ENCODE measurements around the gene ZNF566.

Gene ZNF566

GRCh38 chr19:36409841-36410240 is 79.5 kb downstream of the ZNF566 start:
- no peak for DNase-seq (ENCODE audit: low spot score)
- TF ChIP-seq CTCF (IDR thresholded peaks at IDR 0.05; ENCODE audit: extremely low read depth, missing control alignments): no peak

GRCh38 chr19:36408101-36408500 is 81.3 kb downstream of the ZNF566 start:
- no peak for TF ChIP-seq CTCF (IDR thresholded peaks at IDR 0.05; ENCODE audit: extremely low read depth, missing control alignments)
- DNase-seq (ENCODE audit: low spot score): no peak

GRCh38 chr19:36404498-36404897 is 84.9 kb downstream of the ZNF566 start:
- no peak for TF ChIP-seq CTCF (IDR thresholded peaks at IDR 0.05; ENCODE audit: extremely low read depth, missing control alignments)
- no peak for DNase-seq (ENCODE audit: low spot score)

GRCh38 chr19:36401475-36401874 is 87.9 kb downstream of the ZNF566 start:
- TF ChIP-seq CTCF (IDR thresholded peaks at IDR 0.05; ENCODE audit: extremely low read depth, missing control alignments): no peak
- no peak for DNase-seq (ENCODE audit: low spot score)

- TF ChIP-seq CTCF (IDR thresholded peaks at IDR 0.05; ENCODE audit: extremely low read depth, missing control alignments): no peak
- no peak for DNase-seq (ENCODE audit: low spot score)
Measured at GRCh38 chr19:36398571-36398970, 90.8 kb downstream of the ZNF566 start.

All from GM20000 (cell line).